HepG2 (cell line): ENCODE results near the gene LY6G5B. TPM values are rescaled to one million over a fixed set of nuclear protein-coding genes. Genes with fewer than 3 reads are reported as not detected.
A peak's percentile ranks its signal among the peaks of the same experiment; 100 is the strongest.

ENCODE experiments used
- ATF7 ChIP-seq, 2 experiments: fragments of 450-650 bp in 1 of 2; sonication (generic) in 1 of 2; formaldehyde crosslinking in 1 of 2; IDR thresholded peaks; 2 replicates each; pipeline versions ENCODE4 v1.4.0 to v1.6.1; 2016 to 2020; ENCODE audit warnings: antibody characterized with exemption in 1 of 2, mild to moderate bottlenecking in 1 of 2, missing genetic modification reagents in 1 of 2
- CHD2 ChIP-seq: IDR thresholded peaks from 2 replicates; pipeline ENCODE4 v1.6.1; 2011; ENCODE audit warnings: low read depth, low read length, improper control_type of control experiment
- DNMT3B ChIP-seq: conservative IDR thresholded peaks from 2 replicates; pipeline ENCODE4 v1.6.1; 2016; ENCODE audit warnings: missing biosample characterization, control low read depth
- FOXC1 ChIP-seq: sonication (generic); formaldehyde crosslinking; IDR thresholded peaks from 2 replicates; pipeline ENCODE4 v1.8.0; 2022; ENCODE audit warnings: mild to moderate bottlenecking, missing genetic modification reagents, borderline replicate concordance
- HNF4A ChIP-seq: sonication (generic); formaldehyde crosslinking; IDR thresholded peaks from 2 replicates; pipeline ENCODE4 v1.4.0; 2020; ENCODE audit warnings: missing genetic modification reagents
- HNRNPLL ChIP-seq: fragments of 200-400 bp; formaldehyde crosslinking; IDR thresholded peaks from 2 replicates; pipeline ENCODE4 v1.6.1; 2017; ENCODE audit warnings: mild to moderate bottlenecking, low read depth, low read length; ENCODE audit not compliant: poor library complexity, severe bottlenecking
- KDM2A ChIP-seq: sonication (generic); formaldehyde crosslinking; IDR thresholded peaks from 2 replicates; pipeline ENCODE4 v1.4.0; 2020; ENCODE audit warnings: low read depth, missing genetic modification reagents, borderline replicate concordance
- KLF11 ChIP-seq: IDR thresholded peaks from 2 replicates; pipeline ENCODE4 v1.6.1; 2016; ENCODE audit warnings: missing compliant biosample characterization
- MAFG ChIP-seq: sonication (generic); formaldehyde crosslinking; IDR thresholded peaks from 2 replicates; pipeline ENCODE4 v1.5.1; 2020; ENCODE audit warnings: mild to moderate bottlenecking, missing genetic modification reagents
- NFE2L1 ChIP-seq: sonication (generic); formaldehyde crosslinking; IDR thresholded peaks from 2 replicates; pipeline ENCODE4 v1.4.0; 2020; ENCODE audit warnings: missing genetic modification reagents, mild to moderate bottlenecking, borderline replicate concordance
- PAF1 ChIP-seq: IDR thresholded peaks from 2 replicates; pipeline ENCODE4 v1.6.1; 2016; ENCODE audit warnings: missing genetic modification reagents, missing compliant biosample characterization
- POLR2AphosphoS2 ChIP-seq: IDR thresholded peaks from 2 replicates; pipeline ENCODE4 v1.6.1; 2011; ENCODE audit warnings: low read depth, low read length, improper control_type of control experiment
- RBFOX2 ChIP-seq: fragments of 200-400 bp; formaldehyde crosslinking; IDR thresholded peaks from 2 replicates; pipeline ENCODE4 v1.6.1; 2017; ENCODE audit warnings: low read depth, mild to moderate bottlenecking, low read length
- TGIF2 ChIP-seq: IDR thresholded peaks from 2 replicates; pipeline ENCODE4 v1.6.1; 2016; ENCODE audit warnings: control low read depth, missing compliant biosample characterization
- ZNF224 ChIP-seq: sonication (generic); formaldehyde crosslinking; IDR thresholded peaks from 2 replicates; pipeline ENCODE4 v1.5.0; 2020; ENCODE audit warnings: mild to moderate bottlenecking, missing genetic modification reagents
- ZNF235 ChIP-seq: sonication (generic); formaldehyde crosslinking; IDR thresholded peaks from 2 replicates; pipeline ENCODE4 v1.8.1; 2023; ENCODE audit warnings: mild to moderate bottlenecking, missing genetic modification reagents, borderline replicate concordance
- ZNF441 ChIP-seq: sonication (generic); formaldehyde crosslinking; IDR thresholded peaks from 2 replicates; pipeline ENCODE4 v1.7.0; 2021; ENCODE audit warnings: missing genetic modification reagents, borderline replicate concordance
- ZNF446 ChIP-seq: sonication (generic); formaldehyde crosslinking; IDR thresholded peaks from 2 replicates; pipeline ENCODE4 v1.5.0; 2020; ENCODE audit warnings: mild to moderate bottlenecking, missing genetic modification reagents
- ZNF460 ChIP-seq: sonication (generic); formaldehyde crosslinking; IDR thresholded peaks from 2 replicates; pipeline ENCODE4 v1.5.1; 2020; ENCODE audit warnings: missing genetic modification reagents, mild to moderate bottlenecking, borderline replicate concordance
- ZNF616 ChIP-seq: sonication (generic); formaldehyde crosslinking; IDR thresholded peaks from 2 replicates; pipeline ENCODE4 v1.5.0; 2020; ENCODE audit warnings: low read depth, mild to moderate bottlenecking, missing genetic modification reagents
- ZNF747 ChIP-seq: sonication (generic); formaldehyde crosslinking; IDR thresholded peaks from 2 replicates; pipeline ENCODE4 v1.8.1; 2023; ENCODE audit warnings: missing genetic modification reagents, mild to moderate bottlenecking, borderline replicate concordance
- ZNF772 ChIP-seq: sonication (generic); formaldehyde crosslinking; IDR thresholded peaks from 2 replicates; pipeline ENCODE4 v1.5.0; 2020; ENCODE audit warnings: mild to moderate bottlenecking, missing genetic modification reagents
- ZSCAN29 ChIP-seq: sonication (generic); formaldehyde crosslinking; conservative IDR thresholded peaks from 2 replicates; pipeline ENCODE4 v1.4.0; 2020; ENCODE audit warnings: mild to moderate bottlenecking, missing genetic modification reagents
- polyA plus RNA-seq, 8 experiments: library from polyadenylated mRNA; depleted of rRNA in 3 of 8; stranded (reverse) in 7 of 8; unstranded in 1 of 8; fragments of >200 nt; fragmentation: Illumina TruSeq in 4 of 8; extraction: Trizol in 4 of 8; gene quantifications; 2 replicates each; pipeline versions ENCODE4 v1.2.1 to v1.2.3, GENCODE V29; 2011 to 2016; ENCODE audit warnings: low read depth in 4 of 8, missing spikeins in 1 of 8, mixed read lengths in 1 of 8; ENCODE audit not compliant: insufficient read depth in 1 of 8
- total RNA-seq, 5 experiments: library from RNA; depleted of rRNA; stranded (reverse); fragments of >200 nt; fragmentation: Illumina TruSeq; extraction: Trizol; gene quantifications; 2 replicates each; pipeline ENCODE4 v1.2.3, GENCODE V29; 2016; ENCODE audit warnings: low read depth in 1 of 5
- TF ChIP-seq, protein P1 (sequence below): sonication (generic); formaldehyde crosslinking; IDR thresholded peaks from 2 replicates; pipeline ENCODE4 v1.4.0; 2020; ENCODE audit warnings: mild to moderate bottlenecking, missing genetic modification reagents
- TF ChIP-seq, protein P2 (sequence below): IDR thresholded peaks from 2 replicates; pipeline ENCODE4 v1.6.1; 2016; ENCODE audit warnings: missing genetic modification reagents, missing compliant biosample characterization
- TF ChIP-seq, protein P3 (sequence below): sonication (generic); formaldehyde crosslinking; IDR thresholded peaks from 2 replicates; pipeline ENCODE4 v1.4.0; 2020; ENCODE audit warnings: missing genetic modification reagents
- TF ChIP-seq, protein P4 (sequence below): sonication (generic); formaldehyde crosslinking; IDR thresholded peaks from 2 replicates; pipeline ENCODE4 v1.4.0; 2020; ENCODE audit warnings: low read depth, mild to moderate bottlenecking, missing genetic modification reagents

The LY6G5B gene
- total and polyA plus RNA-seq, 2 of the 13 experiments (the other 11 are each of a cell fraction or from before 2014, with no cell fraction given), result 7.8 to 15.7 TPM

DNA sequence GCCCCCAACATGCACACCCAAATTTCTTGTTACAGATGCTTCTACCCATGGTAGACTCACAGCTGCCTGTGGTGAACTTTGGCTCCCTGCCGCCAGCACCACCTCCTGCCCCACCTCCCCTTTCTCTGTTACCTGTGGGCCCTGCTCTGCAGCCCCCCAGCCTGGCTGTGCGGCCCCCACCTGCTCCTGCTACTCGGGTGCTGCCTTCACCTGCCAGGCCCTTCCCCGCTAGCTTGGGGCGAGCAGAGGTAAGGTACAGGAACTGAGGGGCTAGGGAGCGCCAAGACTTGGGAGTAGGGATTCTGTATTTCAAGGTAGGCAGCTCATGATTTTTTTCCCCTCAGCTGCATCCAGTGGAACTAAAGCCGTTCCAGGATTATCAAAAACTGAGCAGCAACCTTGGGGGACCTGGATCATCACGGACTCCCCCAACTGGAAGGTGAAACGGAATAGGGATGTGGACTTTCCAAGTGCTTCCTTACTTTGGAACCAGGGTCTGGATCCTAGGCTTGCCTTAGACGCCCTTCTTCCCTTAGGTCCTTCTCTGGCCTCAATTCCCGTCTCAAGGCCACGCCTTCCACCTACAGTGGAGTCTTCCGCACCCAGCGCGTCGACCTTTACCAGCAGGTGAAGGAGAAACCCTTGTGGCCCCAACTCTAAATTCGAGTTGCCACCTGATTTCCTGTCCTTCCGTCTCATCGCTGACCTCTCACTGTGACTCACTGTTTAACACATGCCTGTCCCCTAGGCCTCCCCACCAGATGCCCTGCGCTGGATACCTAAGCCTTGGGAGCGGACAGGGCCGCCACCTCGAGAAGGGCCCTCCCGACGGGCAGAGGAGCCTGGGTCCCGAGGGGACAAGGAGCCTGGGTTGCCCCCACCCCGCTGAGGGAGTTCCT lies 32.8 kb upstream of the LY6G5B start (continued):
- TF ChIP-seq PAF1 (peak; percentile 76), NFE2L1 (CRISPR knock-in tag) (no peak), DNMT3B (no peak), ZNF446 (no peak), KLF11 (CRISPR knock-in tag) (no peak), KDM2A (CRISPR knock-in tag) (0 out of 2 replicates have a peak, but pooled peaks have one; percentile 2), ZSCAN29 (CRISPR knock-in tag) (no peak), CHD2 (no peak), ZNF235 (CRISPR knock-in tag) (no peak), TGIF2 (no peak), ZNF616 (CRISPR knock-in tag) (no peak), HNF4A (CRISPR knock-in tag) (0 out of 2 replicates have a peak, but pooled peaks have one; percentile 9), POLR2AphosphoS2 (peak; percentile 11; the same call in 1 of the 2 replicates), RBFOX2 (peak; percentile 53), HNRNPLL (peak; percentile 18), FOXC1 (CRISPR knock-in tag) (no peak), ZNF772 (CRISPR knock-in tag) (no peak), ZNF460 (CRISPR knock-in tag) (no peak), ATF7 (IDR thresholded peaks at IDR 0.05) (no peak), ATF7 (CRISPR knock-in tag; IDR thresholded peaks at IDR 0.05) (no peak), MAFG (CRISPR knock-in tag) (no peak), ZNF441 (no peak), ZNF747 (CRISPR knock-in tag) (no peak), ZNF224 (CRISPR knock-in tag) (no peak)
- TF ChIP-seq, protein P1, sequence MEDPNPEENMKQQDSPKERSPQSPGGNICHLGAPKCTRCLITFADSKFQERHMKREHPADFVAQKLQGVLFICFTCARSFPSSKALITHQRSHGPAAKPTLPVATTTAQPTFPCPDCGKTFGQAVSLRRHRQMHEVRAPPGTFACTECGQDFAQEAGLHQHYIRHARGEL (CRISPR knock-in tag), result no peak
- TF ChIP-seq, protein P2, sequence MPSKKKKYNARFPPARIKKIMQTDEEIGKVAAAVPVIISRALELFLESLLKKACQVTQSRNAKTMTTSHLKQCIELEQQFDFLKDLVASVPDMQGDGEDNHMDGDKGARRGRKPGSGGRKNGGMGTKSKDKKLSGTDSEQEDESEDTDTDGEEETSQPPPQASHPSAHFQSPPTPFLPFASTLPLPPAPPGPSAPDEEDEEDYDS, result no peak
- TF ChIP-seq, protein P3, sequence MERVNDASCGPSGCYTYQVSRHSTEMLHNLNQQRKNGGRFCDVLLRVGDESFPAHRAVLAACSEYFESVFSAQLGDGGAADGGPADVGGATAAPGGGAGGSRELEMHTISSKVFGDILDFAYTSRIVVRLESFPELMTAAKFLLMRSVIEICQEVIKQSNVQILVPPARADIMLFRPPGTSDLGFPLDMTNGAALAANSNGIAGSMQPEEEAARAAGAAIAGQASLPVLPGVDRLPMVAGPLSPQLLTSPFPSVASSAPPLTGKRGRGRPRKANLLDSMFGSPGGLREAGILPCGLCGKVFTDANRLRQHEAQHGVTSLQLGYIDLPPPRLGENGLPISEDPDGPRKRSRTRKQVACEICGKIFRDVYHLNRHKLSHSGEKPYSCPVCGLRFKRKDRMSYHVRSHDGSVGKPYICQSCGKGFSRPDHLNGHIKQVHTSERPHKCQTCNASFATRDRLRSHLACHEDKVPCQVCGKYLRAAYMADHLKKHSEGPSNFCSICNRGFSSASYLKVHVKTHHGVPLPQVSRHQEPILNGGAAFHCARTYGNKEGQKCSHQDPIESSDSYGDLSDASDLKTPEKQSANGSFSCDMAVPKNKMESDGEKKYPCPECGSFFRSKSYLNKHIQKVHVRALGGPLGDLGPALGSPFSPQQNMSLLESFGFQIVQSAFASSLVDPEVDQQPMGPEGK, result peak; percentile 71
- TF ChIP-seq, protein P4, sequence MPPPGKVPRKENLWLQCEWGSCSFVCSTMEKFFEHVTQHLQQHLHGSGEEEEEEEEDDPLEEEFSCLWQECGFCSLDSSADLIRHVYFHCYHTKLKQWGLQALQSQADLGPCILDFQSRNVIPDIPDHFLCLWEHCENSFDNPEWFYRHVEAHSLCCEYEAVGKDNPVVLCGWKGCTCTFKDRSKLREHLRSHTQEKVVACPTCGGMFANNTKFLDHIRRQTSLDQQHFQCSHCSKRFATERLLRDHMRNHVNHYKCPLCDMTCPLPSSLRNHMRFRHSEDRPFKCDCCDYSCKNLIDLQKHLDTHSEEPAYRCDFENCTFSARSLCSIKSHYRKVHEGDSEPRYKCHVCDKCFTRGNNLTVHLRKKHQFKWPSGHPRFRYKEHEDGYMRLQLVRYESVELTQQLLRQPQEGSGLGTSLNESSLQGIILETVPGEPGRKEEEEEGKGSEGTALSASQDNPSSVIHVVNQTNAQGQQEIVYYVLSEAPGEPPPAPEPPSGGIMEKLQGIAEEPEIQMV (CRISPR knock-in tag), result no peak
